ENCODE data around the gene CYGB. TPM values are rescaled to one million over a fixed set of nuclear protein-coding genes. Genes with fewer than 3 reads are reported as not detected.

The CYGB gene
- total and polyA plus RNA-seq, 2 of the 13 experiments (the other 11 are each of a cell fraction or from before 2014, with no cell fraction given) = 18.9 to 27.1 TPM

DNA sequence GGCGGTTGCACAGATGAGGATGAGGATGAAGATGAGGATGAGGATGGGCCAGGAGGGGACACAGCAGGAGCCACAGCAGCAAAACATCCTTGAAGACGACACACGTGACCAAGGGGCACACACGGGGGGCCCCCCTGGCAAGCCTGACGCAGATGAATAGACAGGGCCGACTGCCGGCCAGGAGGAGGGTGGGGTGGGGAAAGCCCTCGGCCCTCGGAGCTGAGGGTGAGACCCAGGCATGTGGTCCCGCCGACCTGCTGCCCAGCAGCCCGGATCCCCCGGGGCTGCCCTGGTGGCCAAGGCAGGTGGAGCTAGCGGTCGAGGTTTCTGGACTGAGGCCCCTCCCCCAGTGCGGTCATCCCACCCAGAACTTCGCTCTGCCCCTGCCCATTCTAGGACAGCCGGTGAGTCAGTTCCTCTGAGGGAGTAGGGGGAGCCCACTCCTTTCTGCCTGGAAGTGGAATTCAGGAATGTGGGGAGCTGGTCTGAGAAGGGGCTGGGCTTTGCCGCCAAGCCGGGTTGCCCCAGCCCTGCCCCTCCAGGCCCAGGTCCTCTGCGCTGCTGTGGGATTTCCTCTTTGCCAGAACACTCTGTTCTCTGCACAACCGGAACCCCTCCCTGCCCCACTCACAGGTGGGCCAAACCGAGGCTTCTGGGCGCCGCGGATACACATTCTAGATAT lies 9.9 kb downstream of the CYGB start (continued):
- TF ChIP-seq, protein P1, sequence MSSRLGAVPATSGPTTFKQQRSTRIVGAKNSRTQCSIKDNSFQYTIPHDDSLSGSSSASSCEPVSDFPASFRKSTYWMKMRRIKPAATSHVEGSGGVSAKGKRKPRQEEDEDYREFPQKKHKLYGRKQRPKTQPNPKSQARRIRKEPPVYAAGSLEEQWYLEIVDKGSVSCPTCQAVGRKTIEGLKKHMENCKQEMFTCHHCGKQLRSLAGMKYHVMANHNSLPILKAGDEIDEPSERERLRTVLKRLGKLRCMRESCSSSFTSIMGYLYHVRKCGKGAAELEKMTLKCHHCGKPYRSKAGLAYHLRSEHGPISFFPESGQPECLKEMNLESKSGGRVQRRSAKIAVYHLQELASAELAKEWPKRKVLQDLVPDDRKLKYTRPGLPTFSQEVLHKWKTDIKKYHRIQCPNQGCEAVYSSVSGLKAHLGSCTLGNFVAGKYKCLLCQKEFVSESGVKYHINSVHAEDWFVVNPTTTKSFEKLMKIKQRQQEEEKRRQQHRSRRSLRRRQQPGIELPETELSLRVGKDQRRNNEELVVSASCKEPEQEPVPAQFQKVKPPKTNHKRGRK (CRISPR knock-in tag; IDR thresholded peaks at IDR 0.05) = no peak
- TF ChIP-seq ERF (CRISPR knock-in tag; IDR thresholded peaks at IDR 0.05) (peak; percentile 57; the same call in 1 of the 2 replicates), FOXC1 (CRISPR knock-in tag; IDR thresholded peaks at IDR 0.05; ENCODE audit: borderline replicate concordance) (no peak), SPEN (CRISPR knock-in tag; IDR thresholded peaks at IDR 0.05; ENCODE audit: low read depth) (no peak), ZNF749 (CRISPR knock-in tag; IDR thresholded peaks at IDR 0.05; ENCODE audit: borderline replicate concordance) (no peak), RXRA (CRISPR knock-in tag; IDR thresholded peaks at IDR 0.05) (peak; percentile 17; the same call in 1 of the 2 replicates), ZNF652 (CRISPR knock-in tag; IDR thresholded peaks at IDR 0.05; ENCODE audit: borderline replicate concordance, low read depth) (no peak), SMC3 (IDR thresholded peaks at IDR 0.05; ENCODE audit: low read length) (no peak), PHF20 (CRISPR knock-in tag; IDR thresholded peaks at IDR 0.05) (no peak), HDAC1 (CRISPR knock-in tag; IDR thresholded peaks at IDR 0.05) (peak; percentile 40; the same call in 1 of the 2 replicates), ZNF17 (CRISPR knock-in tag; IDR thresholded peaks at IDR 0.05) (no peak), SOX6 (IDR thresholded peaks at IDR 0.05) (no peak), SOX6 (CRISPR knock-in tag; IDR thresholded peaks at IDR 0.05) (peak; percentile 34; the same call in 1 of the 2 replicates), ZSCAN21 (CRISPR knock-in tag; IDR thresholded peaks at IDR 0.05; ENCODE audit: borderline replicate concordance) (peak; percentile 75; the same call in 1 of the 2 replicates), TEAD2 (CRISPR knock-in tag; IDR thresholded peaks at IDR 0.05) (no peak), ZZZ3 (CRISPR knock-in tag; IDR thresholded peaks at IDR 0.05; ENCODE audit: borderline replicate concordance) (no peak), HMG20A (CRISPR knock-in tag; IDR thresholded peaks at IDR 0.05; ENCODE audit: borderline replicate concordance) (no peak), ZNF501 (CRISPR knock-in tag; IDR thresholded peaks at IDR 0.05) (0 out of 2 replicates have a peak, but pooled peaks have one; percentile 13)
- TF ChIP-seq, protein P2, sequence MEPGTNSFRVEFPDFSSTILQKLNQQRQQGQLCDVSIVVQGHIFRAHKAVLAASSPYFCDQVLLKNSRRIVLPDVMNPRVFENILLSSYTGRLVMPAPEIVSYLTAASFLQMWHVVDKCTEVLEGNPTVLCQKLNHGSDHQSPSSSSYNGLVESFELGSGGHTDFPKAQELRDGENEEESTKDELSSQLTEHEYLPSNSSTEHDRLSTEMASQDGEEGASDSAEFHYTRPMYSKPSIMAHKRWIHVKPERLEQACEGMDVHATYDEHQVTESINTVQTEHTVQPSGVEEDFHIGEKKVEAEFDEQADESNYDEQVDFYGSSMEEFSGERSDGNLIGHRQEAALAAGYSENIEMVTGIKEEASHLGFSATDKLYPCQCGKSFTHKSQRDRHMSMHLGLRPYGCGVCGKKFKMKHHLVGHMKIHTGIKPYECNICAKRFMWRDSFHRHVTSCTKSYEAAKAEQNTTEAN (CRISPR knock-in tag; conservative IDR thresholded peaks at IDR 0.05) = no peak
- TF ChIP-seq, protein P3, sequence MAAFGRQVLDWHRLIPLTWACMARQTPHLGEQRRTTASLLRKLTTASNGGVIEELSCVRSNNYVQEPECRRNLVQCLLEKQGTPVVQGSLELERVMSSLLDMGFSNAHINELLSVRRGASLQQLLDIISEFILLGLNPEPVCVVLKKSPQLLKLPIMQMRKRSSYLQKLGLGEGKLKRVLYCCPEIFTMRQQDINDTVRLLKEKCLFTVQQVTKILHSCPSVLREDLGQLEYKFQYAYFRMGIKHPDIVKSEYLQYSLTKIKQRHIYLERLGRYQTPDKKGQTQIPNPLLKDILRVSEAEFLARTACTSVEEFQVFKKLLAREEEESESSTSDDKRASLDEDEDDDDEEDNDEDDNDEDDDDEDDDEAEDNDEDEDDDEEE (CRISPR knock-in tag; IDR thresholded peaks at IDR 0.05) = 0 out of 2 replicates have a peak, but pooled peaks have one; percentile 66
- TF ChIP-seq, protein P4, sequence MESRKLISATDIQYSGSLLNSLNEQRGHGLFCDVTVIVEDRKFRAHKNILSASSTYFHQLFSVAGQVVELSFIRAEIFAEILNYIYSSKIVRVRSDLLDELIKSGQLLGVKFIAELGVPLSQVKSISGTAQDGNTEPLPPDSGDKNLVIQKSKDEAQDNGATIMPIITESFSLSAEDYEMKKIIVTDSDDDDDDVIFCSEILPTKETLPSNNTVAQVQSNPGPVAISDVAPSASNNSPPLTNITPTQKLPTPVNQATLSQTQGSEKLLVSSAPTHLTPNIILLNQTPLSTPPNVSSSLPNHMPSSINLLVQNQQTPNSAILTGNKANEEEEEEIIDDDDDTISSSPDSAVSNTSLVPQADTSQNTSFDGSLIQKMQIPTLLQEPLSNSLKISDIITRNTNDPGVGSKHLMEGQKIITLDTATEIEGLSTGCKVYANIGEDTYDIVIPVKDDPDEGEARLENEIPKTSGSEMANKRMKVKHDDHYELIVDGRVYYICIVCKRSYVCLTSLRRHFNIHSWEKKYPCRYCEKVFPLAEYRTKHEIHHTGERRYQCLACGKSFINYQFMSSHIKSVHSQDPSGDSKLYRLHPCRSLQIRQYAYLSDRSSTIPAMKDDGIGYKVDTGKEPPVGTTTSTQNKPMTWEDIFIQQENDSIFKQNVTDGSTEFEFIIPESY (CRISPR knock-in tag; IDR thresholded peaks at IDR 0.05) = no peak; the same call in 1 of the 2 replicates
- TF ChIP-seq, protein P5, sequence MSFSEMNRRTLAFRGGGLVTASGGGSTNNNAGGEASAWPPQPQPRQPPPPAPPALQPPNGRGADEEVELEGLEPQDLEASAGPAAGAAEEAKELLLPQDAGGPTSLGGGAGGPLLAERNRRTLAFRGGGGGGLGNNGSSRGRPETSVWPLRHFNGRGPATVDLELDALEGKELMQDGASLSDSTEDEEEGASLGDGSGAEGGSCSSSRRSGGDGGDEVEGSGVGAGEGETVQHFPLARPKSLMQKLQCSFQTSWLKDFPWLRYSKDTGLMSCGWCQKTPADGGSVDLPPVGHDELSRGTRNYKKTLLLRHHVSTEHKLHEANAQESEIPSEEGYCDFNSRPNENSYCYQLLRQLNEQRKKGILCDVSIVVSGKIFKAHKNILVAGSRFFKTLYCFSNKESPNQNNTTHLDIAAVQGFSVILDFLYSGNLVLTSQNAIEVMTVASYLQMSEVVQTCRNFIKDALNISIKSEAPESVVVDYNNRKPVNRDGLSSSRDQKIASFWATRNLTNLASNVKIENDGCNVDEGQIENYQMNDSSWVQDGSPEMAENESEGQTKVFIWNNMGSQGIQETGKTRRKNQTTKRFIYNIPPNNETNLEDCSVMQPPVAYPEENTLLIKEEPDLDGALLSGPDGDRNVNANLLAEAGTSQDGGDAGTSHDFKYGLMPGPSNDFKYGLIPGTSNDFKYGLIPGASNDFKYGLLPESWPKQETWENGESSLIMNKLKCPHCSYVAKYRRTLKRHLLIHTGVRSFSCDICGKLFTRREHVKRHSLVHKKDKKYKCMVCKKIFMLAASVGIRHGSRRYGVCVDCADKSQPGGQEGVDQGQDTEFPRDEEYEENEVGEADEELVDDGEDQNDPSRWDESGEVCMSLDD (CRISPR knock-in tag; IDR thresholded peaks at IDR 0.05; ENCODE audit: borderline replicate concordance) = no peak
